GM23338 (cell line): ENCODE measurements around the gene SLC5A12. TPM values are rescaled to one million over a fixed set of nuclear protein-coding genes. Genes with fewer than 3 reads are reported as not detected.

Experiments
- ATAC-seq: fragments of 200-7000 bp; cut with Tn5 transposase; 3 replicates; pipeline ENCODE4 v1.9.1; 2020
- DNase-seq: peaks from one replicate; pipeline ENCODE4 v3.0.0-alpha.2; 2015; ENCODE audit warnings: low spot score
- H2AFZ ChIP-seq: fragments of 200-600 bp; sonication (generic); 2 replicates; pipeline ENCODE4 v1.8.0; 2016; ENCODE audit warnings: antibody characterized with exemption, mild to moderate bottlenecking, moderate library complexity
- H3F3A ChIP-seq: fragments of 200-600 bp; sonication (generic); replicated peaks from 2 replicates; pipeline ENCODE4 v1.8.0; 2017; ENCODE audit warnings: antibody characterized with exemption, mixed run types, low read depth
- H3K27ac ChIP-seq: fragments of 200-600 bp; sonication (generic); 2 replicates; pipeline ENCODE4 v1.6.1; 2016; ENCODE audit warnings: low read depth
- H3K27me3 ChIP-seq: fragments of 200-600 bp; sonication (generic); 2 replicates; pipeline ENCODE4 v1.8.0; 2016; ENCODE audit warnings: mild to moderate bottlenecking, mixed run types, moderate library complexity; ENCODE audit not compliant: insufficient read depth
- H3K36me3 ChIP-seq: fragments of 200-600 bp; sonication (generic); 2 replicates; pipeline ENCODE4 v1.8.0; 2016; ENCODE audit warnings: mild to moderate bottlenecking; ENCODE audit not compliant: insufficient read depth
- H3K4me1 ChIP-seq: fragments of 200-600 bp; sonication (generic); 2 replicates; pipeline ENCODE4 v1.8.0; 2016; ENCODE audit warnings: mild to moderate bottlenecking, moderate library complexity; ENCODE audit not compliant: insufficient read depth
- H3K4me2 ChIP-seq: fragments of 200-600 bp; sonication (generic); 2 replicates; pipeline ENCODE4 v1.7.1; 2017; ENCODE audit warnings: mixed run types
- H3K4me3 ChIP-seq: fragments of 200-600 bp; sonication (generic); 2 replicates; pipeline ENCODE4 v1.6.1; 2016; ENCODE audit warnings: mixed run types
- H3K79me2 ChIP-seq: fragments of 200-600 bp; sonication (generic); replicated peaks from 2 replicates; pipeline ENCODE4 v1.8.0; 2017; ENCODE audit warnings: mild to moderate bottlenecking; ENCODE audit not compliant: insufficient read depth
- H3K9me2 ChIP-seq: fragments of 200-600 bp; sonication (generic); 2 replicates; pipeline ENCODE4 v1.8.0; 2017; ENCODE audit not compliant: insufficient read depth
- H4K20me1 ChIP-seq: fragments of 200-600 bp; sonication (generic); replicated peaks from 2 replicates; pipeline ENCODE4 v1.8.0; 2017; ENCODE audit warnings: mild to moderate bottlenecking; ENCODE audit not compliant: insufficient read depth
- H3K27ac Mint-ChIP-seq: 2 replicates; pipeline ENCODE4 v1.8.0; 2020; ENCODE audit warnings: inconsistent platforms, mild to moderate bottlenecking, moderate library complexity, mixed read lengths
- H3K27me3 Mint-ChIP-seq: 3 replicates; pipeline ENCODE4 v1.8.0; 2022; ENCODE audit warnings: low read depth, mild to moderate bottlenecking, moderate library complexity, mixed read lengths, inconsistent platforms; ENCODE audit not compliant: insufficient read depth, poor library complexity
- H3K36me3 Mint-ChIP-seq: 3 replicates; pipeline ENCODE4 v1.8.0; 2021; ENCODE audit warnings: low read depth, mild to moderate bottlenecking, inconsistent platforms, moderate library complexity, mixed read lengths
- H3K4me1 Mint-ChIP-seq: 3 replicates; pipeline ENCODE4 v1.8.0; 2020; ENCODE audit warnings: mild to moderate bottlenecking, inconsistent platforms, mixed read lengths
- H3K4me3 Mint-ChIP-seq: 3 replicates; pipeline ENCODE4 v1.8.0; 2021; ENCODE audit warnings: moderate library complexity, mild to moderate bottlenecking, inconsistent platforms, mixed read lengths
- H3K9me3 Mint-ChIP-seq: 3 replicates; pipeline ENCODE4 v1.8.0; 2020; ENCODE audit warnings: moderate library complexity, mild to moderate bottlenecking, inconsistent platforms, mixed read lengths
- CREB1 ChIP-seq: fragments of 250-450 bp; sonication (Bioruptor Pico); IDR thresholded peaks from 2 replicates; pipeline ENCODE4 v1.5.0; 2020; ENCODE audit warnings: low read depth, mild to moderate bottlenecking, moderate library complexity
- ETS1 ChIP-seq: IDR thresholded peaks from 2 replicates; pipeline ENCODE4 v1.6.1; 2016; ENCODE audit warnings: antibody characterized with exemption
- EZH2 ChIP-seq: fragments of 200-600 bp; sonication (generic); IDR thresholded peaks from one replicate; pipeline ENCODE4 v1.8.0; 2017; ENCODE audit warnings: antibody characterized with exemption, mild to moderate bottlenecking, low read depth; ENCODE audit not compliant: unreplicated experiment
- EZH2phosphoT487 ChIP-seq: fragments of 200-600 bp; sonication (generic); IDR thresholded peaks from one replicate; pipeline ENCODE4 v1.8.1; 2018; ENCODE audit warnings: antibody characterized with exemption; ENCODE audit not compliant: unreplicated experiment
- JUNB ChIP-seq: IDR thresholded peaks from one replicate; pipeline ENCODE4 v1.6.1; 2016; ENCODE audit warnings: antibody characterized with exemption; ENCODE audit not compliant: unreplicated experiment
- NANOG ChIP-seq: IDR thresholded peaks from 2 replicates; pipeline ENCODE4 v1.6.1; 2016; ENCODE audit warnings: antibody characterized with exemption, borderline replicate concordance
- POLR2AphosphoS5 ChIP-seq: IDR thresholded peaks from 2 replicates; pipeline ENCODE4 v1.6.1; 2016; ENCODE audit warnings: antibody characterized with exemption, low read depth
- REST ChIP-seq: IDR thresholded peaks from one replicate; pipeline ENCODE4 v1.6.1; 2018; ENCODE audit warnings: antibody characterized with exemption; ENCODE audit not compliant: unreplicated experiment
- ZNF114 ChIP-seq: fragments of 250-450 bp; sonication (Bioruptor Pico); IDR thresholded peaks from 2 replicates; pipeline ENCODE4 v1.5.0; 2020; ENCODE audit warnings: mild to moderate bottlenecking, moderate library complexity
- ZNF331 ChIP-seq: fragments of 250-450 bp; sonication (Bioruptor Pico); IDR thresholded peaks from 2 replicates; pipeline ENCODE4 v1.5.0; 2020; ENCODE audit warnings: low read depth, mild to moderate bottlenecking, moderate library complexity
- ZNF462 ChIP-seq: fragments of 250-450 bp; sonication (Bioruptor Pico); IDR thresholded peaks from 2 replicates; pipeline ENCODE4 v1.5.0; 2020; ENCODE audit warnings: mild to moderate bottlenecking, moderate library complexity
- polyA plus RNA-seq: library from polyadenylated mRNA; unstranded; fragments of >200 nt; fragmentation: Nextera tagmentation; extraction: Ambion mirVana; gene quantifications from 2 replicates; pipeline ENCODE4 v1.2.1, GENCODE V29; 2016
- total RNA-seq: library from RNA; depleted of rRNA; stranded (reverse); fragments of >200 nt; shearing (Covaris generic); gene quantifications from 2 replicates; pipeline ENCODE4 v1.2.3, GENCODE V29; 2014

SLC5A12 gene
- total and polyA plus RNA-seq, 2 experiments from 2014 or later = 0.60 to 1.4 TPM

GRCh38 chr11:26706181-26706580, 15.7 kb downstream of the SLC5A12 start (continued):
- no peak for TF ChIP-seq EZH2
- TF ChIP-seq CREB1 (CRISPR knock-in tag) = no peak
- no peak for TF ChIP-seq REST
- no peak for TF ChIP-seq JUNB
- TF ChIP-seq ZNF114 = no peak
- no peak for TF ChIP-seq ETS1

GRCh38 chr11:26704249-26704648, 17.6 kb downstream of the SLC5A12 start:
- H3K36me3 ChIP-seq = no peaks in the 10 kb centered on the region
- Mint-ChIP-seq H3K27me3 (no peaks in the 10 kb centered on the region), H3K4me1 (peaks cover 8% of the 10 kb centered on the region), H3K4me3 (no peak overlapping the region), H3K27ac (no peak overlapping the region), H3K36me3 (no peaks in the 10 kb centered on the region), H3K9me3 (no peaks in the 10 kb centered on the region)
- no peaks in the 10 kb centered on the region; the same call in 1 of the 2 replicates for H3K9me2 ChIP-seq
- H3K4me2 ChIP-seq = no peak overlapping the region
- no peaks in the 10 kb centered on the region for H4K20me1 ChIP-seq
- no peaks in the 10 kb centered on the region for H3K79me2 ChIP-seq
- H3K4me3 ChIP-seq = no peak overlapping the region
- peaks cover 4% of the 10 kb centered on the region; the same call in 1 of the 2 replicates for H3K4me1 ChIP-seq
- DNase-seq (no peak), ATAC-seq (no peak)
- H2AFZ ChIP-seq = no peak overlapping the region
- no peak overlapping the region for H3K27ac ChIP-seq
- H3F3A ChIP-seq = no peaks in the 10 kb centered on the region
- H3K27me3 ChIP-seq = no peaks in the 10 kb centered on the region
- no peak for TF ChIP-seq ZNF331
- no peak for TF ChIP-seq JUNB
- no peak for TF ChIP-seq ZNF114
- no peak for TF ChIP-seq REST
- TF ChIP-seq ZNF462 (CRISPR knock-in tag) = no peak
- TF ChIP-seq NANOG = no peak
- no peak for TF ChIP-seq POLR2AphosphoS5
- no peak for TF ChIP-seq EZH2
- no peak for TF ChIP-seq EZH2phosphoT487
